Neural cell (in vitro differentiated cells): ENCODE data around the gene SLC37A1.

Experiments
- EP300 ChIP-seq: fragments of 450-650 bp; conservative IDR thresholded peaks from 2 replicates; pipeline ENCODE4 v1.6.1; 2014; ENCODE audit warnings: antibody characterized with exemption, mild to moderate bottlenecking, moderate library complexity; ENCODE audit not compliant: poor library complexity, severe bottlenecking
- EZH2 ChIP-seq: fragments of 200-600, 300-800 bp; shearing (Covaris generic), sonication (generic); IDR thresholded peaks from 2 replicates; pipeline ENCODE4 v1.6.1; 2014; ENCODE audit warnings: antibody characterized with exemption, low read length, borderline replicate concordance, mild to moderate bottlenecking; ENCODE audit not compliant: insufficient read depth, poor library complexity, severe bottlenecking
- MXI1 ChIP-seq: fragments of 450-650 bp; conservative IDR thresholded peaks from 2 replicates; pipeline ENCODE4 v1.6.1; 2014; ENCODE audit warnings: antibody characterized with exemption, mild to moderate bottlenecking; ENCODE audit not compliant: poor library complexity, severe bottlenecking
- POLR2AphosphoS5 ChIP-seq: IDR thresholded peaks from 2 replicates; pipeline ENCODE4 v1.6.1; 2012
- RAD21 ChIP-seq: fragments of 450-650 bp; conservative IDR thresholded peaks from 2 replicates; pipeline ENCODE4 v1.6.1; 2014; ENCODE audit warnings: antibody characterized with exemption, mild to moderate bottlenecking, moderate library complexity
- REST ChIP-seq: IDR thresholded peaks from 2 replicates; pipeline ENCODE4 v1.6.1; 2012; ENCODE audit warnings: borderline replicate concordance
- SMC3 ChIP-seq: fragments of 450-650 bp; conservative IDR thresholded peaks from 2 replicates; pipeline ENCODE4 v1.6.1; 2014; ENCODE audit warnings: antibody characterized with exemption, mild to moderate bottlenecking, moderate library complexity; ENCODE audit not compliant: poor library complexity
- TAF1 ChIP-seq: IDR thresholded peaks from 2 replicates; pipeline ENCODE4 v1.6.1; 2012; ENCODE audit warnings: low read depth
- TF ChIP-seq, protein P1 (sequence below): fragments of 450-650 bp; IDR thresholded peaks from 2 replicates; pipeline ENCODE4 v1.5.1; 2014; ENCODE audit warnings: antibody characterized with exemption, mild to moderate bottlenecking, moderate library complexity; ENCODE audit not compliant: poor library complexity, severe bottlenecking

DNA sequence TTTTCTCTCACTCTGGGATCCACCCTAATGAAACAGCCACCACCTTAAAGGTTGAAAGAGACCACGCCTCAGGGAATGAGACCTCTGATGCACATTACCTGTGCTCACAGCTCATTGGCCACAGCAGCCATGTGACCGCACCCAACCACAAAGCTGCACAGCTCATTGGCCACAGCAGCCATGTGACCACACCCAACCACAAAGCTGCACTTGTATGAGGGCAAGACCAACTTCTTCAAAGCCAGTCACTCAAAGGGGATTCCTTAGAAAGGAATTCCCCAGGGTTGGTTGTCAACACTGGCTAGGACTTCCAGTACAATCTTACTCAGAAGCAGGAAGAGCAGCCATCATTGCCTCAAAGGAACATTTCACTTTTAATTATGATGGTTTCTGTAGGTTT is 96.2 kb downstream of the SLC37A1 start:
- TF ChIP-seq, protein P1, sequence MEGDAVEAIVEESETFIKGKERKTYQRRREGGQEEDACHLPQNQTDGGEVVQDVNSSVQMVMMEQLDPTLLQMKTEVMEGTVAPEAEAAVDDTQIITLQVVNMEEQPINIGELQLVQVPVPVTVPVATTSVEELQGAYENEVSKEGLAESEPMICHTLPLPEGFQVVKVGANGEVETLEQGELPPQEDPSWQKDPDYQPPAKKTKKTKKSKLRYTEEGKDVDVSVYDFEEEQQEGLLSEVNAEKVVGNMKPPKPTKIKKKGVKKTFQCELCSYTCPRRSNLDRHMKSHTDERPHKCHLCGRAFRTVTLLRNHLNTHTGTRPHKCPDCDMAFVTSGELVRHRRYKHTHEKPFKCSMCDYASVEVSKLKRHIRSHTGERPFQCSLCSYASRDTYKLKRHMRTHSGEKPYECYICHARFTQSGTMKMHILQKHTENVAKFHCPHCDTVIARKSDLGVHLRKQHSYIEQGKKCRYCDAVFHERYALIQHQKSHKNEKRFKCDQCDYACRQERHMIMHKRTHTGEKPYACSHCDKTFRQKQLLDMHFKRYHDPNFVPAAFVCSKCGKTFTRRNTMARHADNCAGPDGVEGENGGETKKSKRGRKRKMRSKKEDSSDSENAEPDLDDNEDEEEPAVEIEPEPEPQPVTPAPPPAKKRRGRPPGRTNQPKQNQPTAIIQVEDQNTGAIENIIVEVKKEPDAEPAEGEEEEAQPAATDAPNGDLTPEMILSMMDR = no peak
- TF ChIP-seq REST (no peak), TAF1 (no peak), SMC3 (no peak), RAD21 (no peak), EP300 (no peak), EZH2 (no peak), MXI1 (no peak), POLR2AphosphoS5 (no peak)
